Stimulated activated CD4-positive, alpha-beta T cell treated with anti-CD3 and anti-CD28 coated beads, Interleukin-4, amount 100 ng/mL, for 48 hours (primary cell): ENCODE results near the gene RNF125.
"Not testable (repeated sequence)": the region's sequence is repeated elsewhere in the genome, so short reads cannot be mapped to it uniquely, and the experiment has no call there.

Experiments
- DNase-seq, 2 donors: peaks; one replicate each; pipeline ENCODE4 v3.0.0-alpha.2; 2020; ENCODE audit warnings: low read depth in 2 of 2

Gene RNF125

GRCh38 chr18:32018331-32019250, at the start of gene RNF125:
TSS of gene RNF125 (plus strand) at chr18:32018825. CDS start at chr18:32018864, 39 bp downstream.
- peak; percentile 75 to 83 for DNase-seq

DNA sequence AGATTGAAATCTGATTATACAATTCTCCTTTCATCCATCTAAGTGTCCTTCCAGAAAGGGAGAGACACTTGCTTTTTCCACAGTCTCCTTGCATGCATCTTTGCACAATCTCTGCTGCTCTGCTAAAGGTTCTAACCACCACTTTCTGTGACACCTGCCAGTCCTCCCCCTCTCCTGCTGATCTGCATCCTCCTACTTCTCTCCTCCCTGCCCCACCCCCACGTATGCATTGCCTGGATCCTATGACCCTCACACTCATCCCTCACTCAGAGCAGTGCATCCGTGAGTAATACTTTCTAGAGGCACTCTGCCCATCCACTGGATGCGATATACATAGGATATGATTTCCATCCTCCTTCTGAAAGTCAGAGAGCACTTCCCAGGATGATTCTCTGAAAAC, 48.0 kb upstream of the RNF125 start:
- no peak for DNase-seq

DNA sequence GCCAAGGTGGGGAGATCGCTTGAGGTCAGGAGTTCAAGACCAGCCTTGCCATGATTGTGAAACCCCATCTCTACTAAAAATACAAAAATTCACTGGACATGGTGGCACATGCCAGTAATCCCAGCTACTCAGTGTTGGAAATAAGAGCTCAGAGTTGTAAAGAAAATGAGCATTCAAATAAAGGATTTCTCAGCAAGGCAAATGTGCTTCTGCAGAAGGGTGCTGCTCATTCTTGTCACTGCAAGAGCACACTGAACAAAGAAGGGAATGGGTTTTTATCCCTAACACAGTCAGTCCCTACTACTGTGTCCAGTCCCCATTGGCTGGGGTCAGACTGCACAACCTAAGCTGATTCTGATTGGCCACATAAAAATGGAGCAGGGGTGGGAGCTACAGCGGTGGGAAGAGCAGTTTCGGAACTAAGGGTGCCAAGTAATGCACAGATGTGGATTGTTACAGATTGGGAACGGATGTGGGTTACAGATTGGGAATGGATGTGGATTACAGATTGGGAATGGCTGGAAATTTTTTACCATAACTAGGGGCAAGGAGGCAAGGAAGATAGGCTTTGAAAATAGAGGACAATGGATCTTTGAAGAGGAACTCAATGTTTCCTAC, 44.6 kb upstream of the RNF125 start:
- no peak for DNase-seq

- DNase-seq: no peak
These were observed 42.4 kb upstream of the RNF125 start for GRCh38 chr18:31976242-31976641.

DNA sequence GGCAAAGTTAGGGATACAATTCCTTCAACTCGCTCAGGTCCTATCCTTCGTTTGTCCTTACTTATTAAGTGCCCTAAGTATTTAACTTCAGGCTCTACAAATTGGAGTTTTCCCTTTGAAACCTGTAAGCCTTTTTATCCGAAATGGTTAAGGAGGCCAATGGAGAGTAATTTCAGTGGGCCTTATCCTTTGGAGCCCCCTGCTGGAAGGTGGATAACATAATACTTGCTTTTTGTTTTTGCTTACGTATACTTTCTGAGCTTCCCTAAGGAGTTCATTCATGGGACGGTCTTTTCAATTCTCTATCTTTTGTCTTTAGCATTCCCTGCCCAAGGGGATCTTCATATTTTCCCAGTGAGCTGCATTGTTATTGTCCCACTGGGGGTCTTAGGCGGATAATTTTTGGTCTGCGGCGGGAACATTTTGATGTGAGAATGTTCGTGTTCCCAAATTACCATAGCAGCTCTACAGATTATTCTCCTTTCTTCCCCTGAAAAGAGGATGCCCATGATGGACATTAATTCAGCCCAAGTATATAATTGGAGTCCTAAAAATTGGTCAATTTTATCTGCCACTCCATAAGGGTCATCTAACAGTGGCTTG, 41.3 kb upstream of the RNF125 start:
- peak in 1 of 2 donors; percentile 9 for DNase-seq

DNA sequence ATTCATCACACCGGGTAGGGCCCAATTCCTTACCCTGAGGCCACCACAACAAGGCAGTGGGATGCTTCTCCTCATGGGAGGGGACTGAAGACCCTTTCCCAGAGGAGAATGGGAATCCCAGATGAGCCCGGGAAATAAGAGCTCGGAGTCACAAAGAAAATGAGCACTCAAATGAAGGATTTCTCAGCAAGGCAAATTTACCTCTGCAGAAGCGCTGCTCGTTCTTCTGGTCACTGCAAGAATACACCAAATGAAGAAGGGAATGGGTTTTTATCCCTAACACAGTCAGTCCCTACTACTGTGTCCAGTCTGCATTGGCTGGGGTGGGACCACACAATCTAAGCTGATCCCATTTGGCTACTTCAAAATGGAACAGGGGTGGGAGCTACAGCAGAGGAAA, 40.0 kb upstream of the RNF125 start:
- DNase-seq: no peak

GRCh38 chr18:31979714-31980113, 38.9 kb upstream of the RNF125 start:
- no peak for DNase-seq

- no peak for DNase-seq
These were observed 37.8 kb upstream of the RNF125 start for GRCh38 chr18:31980863-31981262.

DNA sequence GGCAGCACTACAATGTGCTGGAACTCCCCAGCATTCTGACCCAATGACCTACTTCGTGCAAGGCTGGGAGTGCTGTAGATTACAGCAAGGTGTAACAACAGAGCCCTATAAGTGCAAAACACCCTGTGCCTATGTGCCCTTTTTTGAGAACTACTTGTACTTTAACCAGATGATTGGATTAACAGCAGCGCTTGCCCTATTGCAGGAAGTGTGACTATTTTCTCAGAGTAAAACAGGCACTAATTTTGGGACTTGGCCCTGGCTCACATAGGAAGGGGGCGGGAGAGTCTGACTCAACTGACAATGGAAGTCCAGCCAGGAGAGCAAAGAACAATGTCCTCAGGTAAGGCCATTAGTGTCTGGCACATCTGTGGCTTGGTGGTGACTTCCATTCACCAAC, 35.6 kb upstream of the RNF125 start:
- no peak for DNase-seq

DNA sequence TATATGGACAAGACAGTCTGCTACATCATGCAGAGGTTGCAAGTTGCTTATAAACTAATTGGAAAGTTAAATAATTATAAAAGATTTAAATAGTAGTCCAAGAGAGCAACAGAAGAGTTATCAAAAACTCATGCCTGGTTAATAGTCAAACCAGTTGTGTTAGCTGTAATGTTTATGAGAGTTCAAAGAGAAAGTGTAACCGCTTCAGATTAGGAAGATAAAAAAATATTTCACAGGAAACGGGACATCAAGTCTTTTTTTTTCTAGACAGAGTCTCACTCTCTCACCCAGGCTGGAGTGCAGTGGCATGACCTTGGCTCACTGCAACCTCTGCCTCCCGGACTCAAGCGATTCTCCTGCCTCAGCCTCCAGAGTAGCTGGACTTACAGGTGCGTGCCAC, 34.6 kb upstream of the RNF125 start:
- DNase-seq: no peak

DNA sequence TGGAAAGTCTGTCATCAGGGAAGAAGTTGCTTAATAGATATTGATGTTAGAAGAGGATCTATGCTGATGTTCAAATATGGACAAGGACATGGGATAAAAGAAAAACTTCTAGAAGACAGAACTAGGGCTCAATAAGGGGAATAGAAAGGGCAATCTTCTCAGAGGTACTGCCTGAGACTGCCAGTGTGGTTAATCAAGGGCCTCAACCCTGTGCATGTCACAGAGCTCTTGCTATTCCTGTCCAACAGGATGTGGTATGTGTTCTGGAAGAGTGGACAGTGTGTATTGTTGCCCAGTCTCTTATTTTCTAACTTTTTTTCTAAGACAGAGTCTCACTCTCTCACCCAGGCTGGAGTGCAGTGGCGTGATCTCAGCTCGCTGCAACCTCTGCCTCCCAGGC, 27.8 kb upstream of the RNF125 start:
- DNase-seq: no peak

DNA sequence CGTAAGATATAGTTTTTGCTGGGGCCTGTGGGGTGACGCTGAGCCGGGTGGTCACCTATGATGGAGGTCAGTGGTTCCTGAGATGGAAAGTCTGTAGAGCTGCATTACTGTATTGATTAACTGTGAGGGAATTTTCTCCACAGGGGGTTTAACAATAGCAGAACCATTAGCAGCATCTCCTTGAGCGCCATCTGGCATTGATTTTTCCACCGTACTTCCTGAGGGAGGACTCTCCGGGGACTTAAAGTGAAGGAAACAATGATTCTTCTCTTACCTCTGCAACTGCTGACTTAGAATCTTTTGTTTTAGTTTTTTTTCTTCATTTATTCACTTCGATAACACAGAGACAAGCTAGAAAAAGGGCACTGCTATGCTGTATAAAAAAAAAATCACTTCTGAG, 22.6 kb upstream of the RNF125 start:
- DNase-seq: no peak

GRCh38 chr18:31998880-31999412, 19.7 kb upstream of the RNF125 start:
- DNase-seq: no peak

DNA sequence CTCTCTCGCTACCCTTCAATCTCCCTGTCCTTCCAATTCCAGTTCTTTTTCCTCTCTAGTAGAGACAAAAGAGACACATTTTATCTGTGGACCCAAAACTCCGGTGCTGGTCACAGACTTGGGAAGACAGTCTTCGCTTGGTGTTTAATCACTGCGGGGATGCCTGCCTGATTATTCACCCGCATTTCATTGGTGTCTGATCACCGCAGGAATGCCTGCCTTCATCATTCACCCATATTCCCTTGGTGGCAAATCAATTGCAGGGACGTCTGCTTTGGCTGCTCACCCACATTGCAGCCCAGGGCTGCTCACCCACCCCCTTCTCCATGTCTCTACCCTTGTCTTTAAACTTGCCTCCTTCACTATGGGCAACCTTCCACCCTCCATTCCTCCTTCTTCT, 17.5 kb upstream of the RNF125 start:
- DNase-seq: not testable (repeated sequence)

GRCh38 chr18:32003822-32004221, 14.8 kb upstream of the RNF125 start:
- DNase-seq: not testable (repeated sequence)

DNA sequence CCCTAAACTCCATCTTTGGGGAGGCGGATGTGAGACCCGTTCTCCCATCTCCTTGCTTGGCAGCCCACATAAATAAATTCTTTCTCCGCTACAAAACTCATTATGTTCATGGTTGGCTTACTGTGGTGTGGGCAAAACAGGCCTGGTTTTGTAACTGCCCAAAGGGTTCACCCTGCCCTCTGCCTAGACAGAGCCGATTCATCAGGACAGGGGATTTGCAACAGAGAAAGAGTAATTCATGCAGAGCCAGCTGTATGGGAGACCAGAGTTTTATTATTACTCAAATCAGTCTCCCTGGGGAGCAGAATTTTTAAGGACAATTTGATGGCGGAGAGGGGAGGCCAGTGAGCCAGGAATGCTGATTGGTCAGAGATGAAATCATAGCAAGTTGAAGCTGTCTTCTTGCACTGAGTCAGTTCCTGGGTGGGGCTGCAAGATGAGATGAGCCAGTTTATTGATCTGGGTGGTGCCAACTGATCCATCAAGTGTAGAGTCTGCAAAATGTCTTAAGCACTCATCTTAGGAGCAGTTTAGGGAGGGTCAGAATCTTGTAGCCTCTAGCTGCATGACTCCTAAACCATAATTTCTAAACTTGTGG, 8.4 kb upstream of the RNF125 start:
- DNase-seq: no peak

DNA sequence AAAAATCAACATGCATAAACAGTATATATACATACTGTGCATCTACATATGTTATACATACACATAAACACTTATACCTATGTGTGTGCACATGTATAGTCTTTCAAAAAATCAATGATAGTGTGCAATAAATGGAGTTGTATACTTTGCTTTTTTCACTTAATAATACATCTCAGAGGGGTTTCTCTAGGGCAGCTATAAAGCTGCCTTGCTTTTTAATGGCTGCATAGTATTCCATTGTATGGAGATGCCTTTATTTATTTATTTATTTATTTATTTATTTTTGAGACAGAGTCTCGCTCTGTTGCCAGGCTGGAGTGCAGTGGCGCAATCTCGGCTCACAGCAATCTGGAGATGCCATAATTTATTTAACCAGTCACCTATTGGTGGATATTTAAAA, 7.4 kb upstream of the RNF125 start:
- no peak for DNase-seq

GRCh38 chr18:32019251-32019948, 775 bp downstream of the RNF125 start:
- peak; percentile 19 to 31 for DNase-seq

DNA sequence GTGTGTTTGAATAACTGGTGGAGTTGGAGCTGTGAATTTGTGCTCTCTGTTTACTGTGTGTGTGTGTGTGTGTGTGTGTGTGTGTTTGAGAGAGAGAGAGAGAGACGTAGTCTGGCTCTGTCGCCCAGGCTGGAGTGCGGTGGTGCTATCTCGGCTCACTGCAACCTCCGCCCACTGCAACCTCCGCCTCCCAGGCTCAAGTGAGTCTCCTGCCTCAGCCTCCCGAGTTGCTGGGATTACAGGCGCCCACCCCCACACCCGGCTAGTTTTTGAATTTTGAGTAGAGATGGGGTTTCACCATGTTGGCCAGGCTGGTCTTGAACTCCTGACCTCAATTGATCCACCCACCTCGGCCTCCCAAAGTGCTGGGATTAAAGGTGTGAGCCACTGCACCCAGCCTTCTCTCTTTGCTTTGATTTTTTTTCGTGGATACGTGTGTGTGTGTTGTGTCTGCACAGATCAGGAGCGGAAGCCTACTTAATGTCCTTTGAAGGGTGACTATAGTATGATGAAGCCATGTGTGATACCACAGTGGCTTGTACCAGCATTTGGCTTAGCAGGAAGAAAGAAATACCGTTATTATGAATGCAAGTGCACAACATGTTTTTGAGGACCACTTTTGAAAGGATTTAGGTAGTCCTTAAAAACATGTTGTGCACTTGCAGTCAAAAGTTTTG, 1.5 kb downstream of the RNF125 start:
- peak; percentile 43 for DNase-seq

DNA sequence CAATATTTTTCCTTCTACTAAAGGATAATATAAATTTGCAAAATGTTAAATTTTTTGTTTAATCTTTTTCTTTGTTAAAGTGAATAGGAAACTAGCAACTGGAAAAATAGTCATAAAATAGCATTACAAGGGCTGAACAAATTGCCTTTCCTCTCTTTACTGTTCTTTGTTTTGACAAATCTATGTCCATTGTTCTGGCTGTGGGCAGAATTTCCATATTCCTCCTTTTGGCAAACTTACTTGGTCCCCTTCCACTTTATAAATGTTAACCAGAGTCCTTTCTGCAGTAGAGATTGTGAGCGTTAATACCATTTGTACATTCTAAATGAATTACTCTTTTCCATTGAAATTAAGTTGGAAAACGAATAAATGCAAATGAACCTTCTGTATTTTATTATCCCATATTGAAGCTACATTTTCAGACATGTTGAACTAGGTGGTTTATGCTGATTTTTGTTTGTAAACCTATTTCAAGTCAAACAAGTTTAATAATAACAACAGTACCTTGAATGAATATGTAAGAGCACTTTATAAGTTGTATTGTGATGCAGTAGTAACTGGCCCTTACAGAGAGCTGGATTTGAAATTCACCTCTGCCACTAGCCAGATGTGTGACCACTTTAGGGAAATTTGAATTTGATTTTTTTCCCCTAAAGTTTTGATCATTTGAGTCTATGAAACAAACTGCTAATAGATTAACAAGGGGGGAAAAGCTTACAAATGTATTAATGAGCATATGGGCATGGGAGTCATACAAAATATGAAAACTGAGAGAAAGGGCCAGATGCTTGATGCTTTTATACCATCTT, 3.3 kb downstream of the RNF125 start:
- no peak for DNase-seq
